ENCODE measurements around the gene LIPT2.

- TF ChIP-seq CTCF (IDR thresholded peaks at IDR 0.05; ENCODE audit: low read depth, low read length) (no peak), POLR2A (IDR thresholded peaks at IDR 0.05; ENCODE audit: extremely low read depth, insufficient read length) (no peak), MYC (IDR thresholded peaks at IDR 0.05; ENCODE audit: low read depth, low read length) (no peak)
These were observed 25.5 kb downstream of the LIPT2 start for GRCh38 chr11:74468058-74468457.

Data from NB4 (cell line).